ENCODE results near the gene NINL. TPM values are rescaled to one million over a fixed set of nuclear protein-coding genes. Genes with fewer than 3 reads are reported as not detected.

The NINL gene
- total and polyA plus RNA-seq, 4 experiments from 2014 or later: 0.36 to 4.0 (median 3.4) TPM; not detected in 1

DNA sequence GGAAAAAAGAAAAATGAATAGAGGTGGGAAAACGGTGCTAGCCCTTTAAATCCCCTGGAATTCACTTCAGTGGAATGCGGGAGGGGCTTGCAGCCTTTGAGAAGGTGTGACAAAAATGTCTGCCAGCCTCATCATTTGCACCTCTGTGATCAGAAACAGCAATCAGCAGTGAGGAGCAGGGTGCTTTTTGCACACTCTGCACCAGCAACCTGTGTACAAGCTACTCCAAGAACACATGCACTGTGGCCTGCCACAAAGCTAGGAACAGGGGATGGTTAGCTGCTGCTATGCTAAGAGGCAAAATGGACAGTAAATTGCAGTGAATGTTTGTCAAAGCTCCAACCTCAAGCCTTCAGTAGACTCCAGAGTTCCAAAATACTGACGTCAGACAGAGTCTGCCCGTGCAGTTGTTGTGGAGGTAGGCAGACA lies 148.2 kb downstream of the NINL start:
- H3K27ac Mint-ChIP-seq: no peak overlapping the region
- POLR2A ChIA-PET (ENCODE audit: partially characterized antibody): no interaction called here

DNA sequence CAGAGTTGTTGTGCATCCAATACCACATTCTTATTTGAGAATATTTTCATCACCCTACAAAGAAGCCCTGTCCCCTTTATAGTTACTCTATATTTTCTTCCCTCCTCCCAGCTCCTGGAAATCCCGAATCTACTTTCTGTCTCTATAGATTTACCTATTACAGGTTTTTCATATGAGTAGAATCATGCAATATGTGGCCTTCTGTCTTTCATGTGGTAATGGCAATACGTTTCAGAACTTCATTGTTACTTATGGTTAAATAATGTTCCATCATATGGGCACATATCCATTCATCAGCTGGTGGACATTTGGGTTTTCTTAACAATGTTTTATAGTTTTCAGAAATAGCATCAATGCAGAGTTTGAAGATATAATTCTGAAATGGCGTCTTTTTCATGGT lies 160.8 kb downstream of the NINL start:
- Histone ChIP-seq H3K27me3 (ENCODE audit: insufficient read depth, low read length) (no peaks in the 10 kb centered on the region), H3K9me3 (ENCODE audit: control insufficient read depth in 1 of 2, low read length in 2 of 2) (no peaks in the 10 kb centered on the region), H3K27ac (ENCODE audit: low read depth, low read length) (no peak overlapping the region), H3K4me3 (ENCODE audit: low read length in 2 of 2) (no peak overlapping the region), H3K4me1 (ENCODE audit: insufficient read depth, low read length) (peaks cover 4% of the 10 kb centered on the region), H3K36me3 (ENCODE audit: insufficient read depth, low read length) (no peaks in the 10 kb centered on the region)
- CTCF ChIA-PET (ENCODE audit: partially characterized antibody): interaction anchor here (1.4 kb wide), 1 partner anchor 9 kb away, joined by 3 read pairs; no protein-coding TSS in a partner anchor
- Mint-ChIP-seq H3K27ac (no peak overlapping the region), H3K27me3 (no peaks in the 10 kb centered on the region), H3K9me3 (peaks cover 0 to 4% (median 0%) of the 10 kb centered on the region in 8 donors), H3K4me3 (no peak overlapping the region), H3K36me3 (no peaks in the 10 kb centered on the region), H3K4me1 (peaks cover 0 to 5% (median 2%) of the 10 kb centered on the region in 4 donors)
- intact Hi-C loops (cut with micrococcal nuclease): no loop called here
- POLR2A ChIA-PET (ENCODE audit: partially characterized antibody): no interaction called here
- DNase-seq: no peak

More for the DNA sequence above, 148.2 kb downstream of the NINL start:
- H3K36me3 ChIP-seq (ENCODE audit: insufficient read depth, low read length): no peaks in the 10 kb centered on the region
- intact Hi-C loops (cut with micrococcal nuclease): no loop called here
- no peak overlapping the region for H3K4me3 ChIP-seq (ENCODE audit: low read length in 2 of 2)
- no peaks in the 10 kb centered on the region for H3K27me3 ChIP-seq (ENCODE audit: insufficient read depth, low read length)
- H3K27ac ChIP-seq (ENCODE audit: low read depth, low read length): no peak overlapping the region
- H3K4me1 ChIP-seq (ENCODE audit: insufficient read depth, low read length): no peaks in the 10 kb centered on the region
- H3K4me3 Mint-ChIP-seq: no peak overlapping the region
- H3K9me3 Mint-ChIP-seq: no peaks in the 10 kb centered on the region
- no peaks in the 10 kb centered on the region for H3K9me3 ChIP-seq (ENCODE audit: control insufficient read depth in 1 of 2, low read length in 2 of 2)
- CTCF ChIA-PET (ENCODE audit: partially characterized antibody): no interaction called here
- H3K36me3 Mint-ChIP-seq: no peaks in the 10 kb centered on the region
- no peak for DNase-seq
- no peaks in the 10 kb centered on the region for H3K27me3 Mint-ChIP-seq
- H3K4me1 Mint-ChIP-seq: peaks cover 0 to 1% (median 0%) of the 10 kb centered on the region in 4 donors

DNA sequence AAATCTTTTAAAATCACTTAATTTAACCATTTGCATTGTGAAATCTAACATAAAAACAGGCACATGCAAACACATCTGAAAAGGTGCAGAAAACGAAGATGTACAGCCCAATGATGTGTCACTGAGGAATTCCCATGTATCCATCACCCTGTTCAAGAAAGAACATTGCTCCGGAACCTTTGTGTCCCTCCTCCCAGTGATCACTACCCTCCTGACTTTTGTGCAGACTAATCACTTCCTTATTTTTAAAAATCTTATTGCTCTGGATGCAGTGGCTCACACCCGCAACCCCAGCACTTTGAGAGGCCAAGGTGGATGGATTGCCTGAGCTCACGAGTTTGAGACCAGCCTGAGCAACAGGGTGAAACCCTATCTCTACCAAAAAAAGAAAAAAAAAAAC lies 163.3 kb downstream of the NINL start:
- H3K27ac Mint-ChIP-seq: no peak overlapping the region

DNA sequence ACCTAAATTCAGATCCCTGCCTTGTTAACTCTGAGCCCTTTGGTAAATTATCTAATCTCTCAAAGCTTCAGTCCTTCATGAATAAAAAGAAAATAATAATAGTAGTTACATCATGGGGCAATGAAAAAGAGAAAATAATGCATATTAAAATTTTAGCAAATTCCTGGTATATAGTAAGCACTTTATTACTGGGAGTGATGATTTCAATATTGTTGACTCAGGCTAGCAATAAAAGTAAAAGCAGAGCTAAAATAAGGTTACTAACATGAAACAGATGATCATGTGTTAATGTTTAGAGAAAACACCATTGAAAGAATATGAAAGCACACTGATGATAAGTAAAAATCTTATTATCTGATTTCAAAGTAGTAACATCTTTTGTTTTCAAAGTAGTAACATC lies 164.2 kb downstream of the NINL start:
- H3K9me3 Mint-ChIP-seq: no peaks in the 10 kb centered on the region
- POLR2A ChIA-PET (ENCODE audit: partially characterized antibody): no interaction called here

More for the DNA sequence above, 163.3 kb downstream of the NINL start:
- peaks cover 0 to 4% (median 0%) of the 10 kb centered on the region in 8 donors for H3K9me3 Mint-ChIP-seq
- Histone ChIP-seq H3K9me3 (ENCODE audit: control insufficient read depth in 1 of 2, low read length in 2 of 2) (no peaks in the 10 kb centered on the region), H3K36me3 (ENCODE audit: insufficient read depth, low read length) (no peaks in the 10 kb centered on the region), H3K4me1 (ENCODE audit: insufficient read depth, low read length) (peaks cover 4% of the 10 kb centered on the region), H3K27ac (ENCODE audit: low read depth, low read length) (no peak overlapping the region), H3K4me3 (ENCODE audit: low read length in 2 of 2) (no peak overlapping the region), H3K27me3 (ENCODE audit: insufficient read depth, low read length) (no peaks in the 10 kb centered on the region)
- intact Hi-C loops (cut with micrococcal nuclease): no loop called here
- H3K4me1 Mint-ChIP-seq: peaks cover 0 to 5% (median 2%) of the 10 kb centered on the region in 4 donors
- ChIA-PET POLR2A (ENCODE audit: partially characterized antibody) (no interaction called here), CTCF (ENCODE audit: partially characterized antibody) (interaction anchor here (1.3 kb wide), 1 partner anchor 14 kb away, joined by 3 read pairs; the partner anchor contains the start of gene GINS1)
- H3K4me3 Mint-ChIP-seq: no peak overlapping the region
- H3K27me3 Mint-ChIP-seq: no peaks in the 10 kb centered on the region
- no peaks in the 10 kb centered on the region for H3K36me3 Mint-ChIP-seq
- no peak for DNase-seq

DNA sequence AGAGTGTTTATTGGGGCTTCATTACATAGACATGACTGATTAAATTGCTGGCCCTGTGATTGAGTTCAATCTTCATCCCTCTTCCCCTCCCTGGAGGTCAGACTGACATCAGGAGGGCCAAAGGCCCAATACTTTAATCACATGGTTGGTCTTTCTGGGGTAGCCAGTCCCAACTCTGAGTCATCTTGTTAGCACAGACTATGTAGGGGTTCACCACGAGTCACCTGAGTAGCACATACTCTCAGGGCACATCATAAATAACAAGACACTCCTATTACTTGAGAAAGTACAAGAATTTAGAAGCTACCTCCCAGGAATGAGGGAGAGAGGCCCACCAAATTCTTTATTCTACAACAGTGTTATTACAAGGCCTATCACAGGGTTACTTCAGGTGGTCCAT lies 166.6 kb downstream of the NINL start:
- POLR2A ChIA-PET (ENCODE audit: partially characterized antibody): no interaction called here
- H3K9me3 ChIP-seq (ENCODE audit: control insufficient read depth in 1 of 2, low read length in 2 of 2): no peaks in the 10 kb centered on the region
- H3K27ac Mint-ChIP-seq: no peak overlapping the region
- no peak for DNase-seq
- no peak overlapping the region for H3K4me3 ChIP-seq (ENCODE audit: low read length in 2 of 2)
- no peaks in the 10 kb centered on the region for H3K36me3 Mint-ChIP-seq
- H3K4me3 Mint-ChIP-seq: no peak overlapping the region
- no peak overlapping the region for H3K27ac ChIP-seq (ENCODE audit: low read depth, low read length)
- no peaks in the 10 kb centered on the region for H3K27me3 ChIP-seq (ENCODE audit: insufficient read depth, low read length)
- no peaks in the 10 kb centered on the region for H3K9me3 Mint-ChIP-seq
- intact Hi-C loops (cut with micrococcal nuclease): no loop called here
- H3K36me3 ChIP-seq (ENCODE audit: insufficient read depth, low read length): no peaks in the 10 kb centered on the region
- no peaks in the 10 kb centered on the region for H3K4me1 Mint-ChIP-seq
- no peaks in the 10 kb centered on the region for H3K27me3 Mint-ChIP-seq
- H3K4me1 ChIP-seq (ENCODE audit: insufficient read depth, low read length): no peaks in the 10 kb centered on the region
- CTCF ChIA-PET (ENCODE audit: partially characterized antibody): no interaction called here

More for the DNA sequence above, 164.2 kb downstream of the NINL start:
- CTCF ChIA-PET (ENCODE audit: partially characterized antibody): no interaction called here
- no peaks in the 10 kb centered on the region for H3K36me3 ChIP-seq (ENCODE audit: insufficient read depth, low read length)
- Mint-ChIP-seq H3K4me1 (peaks cover 0 to 5% (median 1%) of the 10 kb centered on the region in 4 donors), H3K4me3 (no peak overlapping the region), H3K27ac (no peak overlapping the region), H3K27me3 (no peaks in the 10 kb centered on the region), H3K36me3 (no peaks in the 10 kb centered on the region)
- H3K27me3 ChIP-seq (ENCODE audit: insufficient read depth, low read length): no peaks in the 10 kb centered on the region
- DNase-seq: no peak
- H3K4me3 ChIP-seq (ENCODE audit: low read length in 2 of 2): no peak overlapping the region
- intact Hi-C loops (cut with micrococcal nuclease): no loop called here
- no peaks in the 10 kb centered on the region for H3K9me3 ChIP-seq (ENCODE audit: control insufficient read depth in 1 of 2, low read length in 2 of 2)
- peaks cover 3% of the 10 kb centered on the region for H3K4me1 ChIP-seq (ENCODE audit: insufficient read depth, low read length)
- no peak overlapping the region for H3K27ac ChIP-seq (ENCODE audit: low read depth, low read length)

- H3K36me3 Mint-ChIP-seq: peaks cover 0 to 7% of the 10 kb centered on the region in 2 donors
These were observed 176.4 kb downstream of the NINL start for GRCh38 chr20:25408890-25409289.

DNA sequence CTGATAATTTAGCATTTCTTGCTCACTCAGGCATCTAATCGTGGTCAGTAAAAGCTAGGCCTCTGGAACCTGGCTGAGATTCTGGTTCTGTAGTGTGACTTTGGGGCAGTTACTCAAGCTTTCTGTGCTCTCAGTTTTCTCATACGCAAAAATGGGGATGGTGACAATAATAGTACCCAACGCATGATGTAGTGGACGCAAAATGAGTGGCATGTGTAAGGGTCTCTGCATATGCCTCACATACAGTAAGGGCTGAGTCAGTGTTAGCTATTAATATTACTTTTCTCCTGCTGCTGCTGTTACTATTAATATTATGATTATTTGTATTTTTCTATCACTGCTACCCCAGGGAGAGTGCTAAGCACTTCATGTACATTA lies 177.2 kb downstream of the NINL start:
- Histone ChIP-seq H3K4me1 (ENCODE audit: insufficient read depth, low read length) (peaks cover 11% of the 10 kb centered on the region), H3K4me3 (ENCODE audit: low read length in 2 of 2) (peak overlapping the region; percentile 46 to 81), H3K36me3 (ENCODE audit: insufficient read depth, low read length) (no peaks in the 10 kb centered on the region), H3K27ac (ENCODE audit: low read depth, low read length) (peak overlapping the region; percentile 52), H3K27me3 (ENCODE audit: insufficient read depth, low read length) (no peaks in the 10 kb centered on the region), H3K9me3 (ENCODE audit: control insufficient read depth in 1 of 2, low read length in 2 of 2) (no peaks in the 10 kb centered on the region)
- no peaks in the 10 kb centered on the region for H3K27me3 Mint-ChIP-seq
- peaks cover 0 to 15% (median 9%) of the 10 kb centered on the region in 8 donors for H3K9me3 Mint-ChIP-seq
- ChIA-PET CTCF (ENCODE audit: partially characterized antibody) (interaction anchor here (1.0 to 5.6 kb wide), 3 partner anchors 11 to 1966 kb away, joined by 3 to 32 read pairs (median 3); no protein-coding TSS in a partner anchor), POLR2A (ENCODE audit: partially characterized antibody) (interaction anchor here (1.3 to 3.2 kb wide), 3 partner anchors 9 to 317 kb away, joined by 6 to 16 read pairs (median 6); partner anchors contain the start of gene ABHD12)
- peak overlapping the region; percentile 90 to 97 (median 92) for H3K4me3 Mint-ChIP-seq
- DNase-seq: no peak
- intact Hi-C loops (cut with micrococcal nuclease): loop anchor here (5.0 kb wide), 1 partner anchor 214 kb away; the partner anchor contains the start of gene NANP
- peaks cover 3 to 21% (median 10%) of the 10 kb centered on the region in 4 donors for H3K4me1 Mint-ChIP-seq
- H3K27ac Mint-ChIP-seq: peak overlapping the region in 6 of 7 donors; percentile 17 to 89 (median 79)
- H3K36me3 Mint-ChIP-seq: peaks cover 0 to 7% of the 10 kb centered on the region in 2 donors

More at GRCh38 chr20:25408890-25409289, 176.4 kb downstream of the NINL start:
- intact Hi-C loops (cut with micrococcal nuclease): loop anchor here (5.0 kb wide), 1 partner anchor 213 kb away; the partner anchor contains the start of gene NANP
- DNase-seq: no peak
- ChIA-PET CTCF (ENCODE audit: partially characterized antibody) (interaction anchor here (1.1 to 5.6 kb wide), 2 partner anchors 12 to 1967 kb away, joined by 3 to 32 read pairs; no protein-coding TSS in a partner anchor), POLR2A (ENCODE audit: partially characterized antibody) (interaction anchor here (3.2 kb wide), 1 partner anchor 17 kb away, joined by 16 read pairs; the partner anchor contains the start of gene ABHD12)
- H3K27ac ChIP-seq (ENCODE audit: low read depth, low read length): no peak overlapping the region
- Mint-ChIP-seq H3K27me3 (no peaks in the 10 kb centered on the region), H3K9me3 (peaks cover 0 to 8% (median 3%) of the 10 kb centered on the region in 8 donors), H3K27ac (peak overlapping the region in 2 of 7 donors; percentile 19 to 24), H3K4me1 (peaks cover 3 to 21% (median 10%) of the 10 kb centered on the region in 4 donors), H3K4me3 (peak overlapping the region in 2 of 8 donors; percentile 19 to 34)
- H3K9me3 ChIP-seq (ENCODE audit: control insufficient read depth in 1 of 2, low read length in 2 of 2): no peaks in the 10 kb centered on the region
- peaks cover 11% of the 10 kb centered on the region for H3K4me1 ChIP-seq (ENCODE audit: insufficient read depth, low read length)
- no peaks in the 10 kb centered on the region for H3K36me3 ChIP-seq (ENCODE audit: insufficient read depth, low read length)
- no peaks in the 10 kb centered on the region for H3K27me3 ChIP-seq (ENCODE audit: insufficient read depth, low read length)
- H3K4me3 ChIP-seq (ENCODE audit: low read length in 2 of 2): no peak overlapping the region
